Bronchial epithelial cell (primary cell): ENCODE data around the gene ACTR3. TPM values are rescaled to one million over a fixed set of nuclear protein-coding genes. Genes with fewer than 3 reads are reported as not detected.
A peak's percentile ranks its signal among the peaks of the same experiment; 100 is the strongest.

Experiments
- DNase-seq: peaks from one replicate; pipeline ENCODE4 v3.0.0-alpha.2; 2010; ENCODE audit warnings: low read depth
- FAIRE-seq: peaks from 2 replicates; lab custom pipeline; 2011; peaks lifted over from hg19 to GRCh38; lab: Jason Lieb, UNC
- H3K27me3 ChIP-seq: 2 replicates; pipeline ENCODE4 v1.5.1; 2011; ENCODE audit warnings: low read length; ENCODE audit not compliant: control insufficient read depth, insufficient read depth
- H3K36me3 ChIP-seq: 2 replicates; pipeline ENCODE4 v1.5.1; 2011; ENCODE audit warnings: low read length; ENCODE audit not compliant: control insufficient read depth, insufficient read depth
- H3K4me3 ChIP-seq: 2 replicates; pipeline ENCODE4 v1.5.1; 2011; ENCODE audit warnings: mild to moderate bottlenecking, low read depth, low read length, control low read depth
- total RNA-seq: library from RNA; depleted of rRNA; stranded (reverse); fragments of >200 nt; gene quantifications from 2 replicates; pipeline ENCODE4 v1.2.1, GENCODE V29; 2014
- TF ChIP-seq, protein P1 (sequence below): IDR thresholded peaks from 2 replicates; pipeline ENCODE4 v1.5.1; 2011; ENCODE audit warnings: mild to moderate bottlenecking, moderate library complexity, low read length, control low read depth, inconsistent platforms; ENCODE audit not compliant: insufficient read depth, severe bottlenecking

The ACTR3 gene
- total RNA-seq, 1 donor from 2014 or later: 214 TPM

DNA sequence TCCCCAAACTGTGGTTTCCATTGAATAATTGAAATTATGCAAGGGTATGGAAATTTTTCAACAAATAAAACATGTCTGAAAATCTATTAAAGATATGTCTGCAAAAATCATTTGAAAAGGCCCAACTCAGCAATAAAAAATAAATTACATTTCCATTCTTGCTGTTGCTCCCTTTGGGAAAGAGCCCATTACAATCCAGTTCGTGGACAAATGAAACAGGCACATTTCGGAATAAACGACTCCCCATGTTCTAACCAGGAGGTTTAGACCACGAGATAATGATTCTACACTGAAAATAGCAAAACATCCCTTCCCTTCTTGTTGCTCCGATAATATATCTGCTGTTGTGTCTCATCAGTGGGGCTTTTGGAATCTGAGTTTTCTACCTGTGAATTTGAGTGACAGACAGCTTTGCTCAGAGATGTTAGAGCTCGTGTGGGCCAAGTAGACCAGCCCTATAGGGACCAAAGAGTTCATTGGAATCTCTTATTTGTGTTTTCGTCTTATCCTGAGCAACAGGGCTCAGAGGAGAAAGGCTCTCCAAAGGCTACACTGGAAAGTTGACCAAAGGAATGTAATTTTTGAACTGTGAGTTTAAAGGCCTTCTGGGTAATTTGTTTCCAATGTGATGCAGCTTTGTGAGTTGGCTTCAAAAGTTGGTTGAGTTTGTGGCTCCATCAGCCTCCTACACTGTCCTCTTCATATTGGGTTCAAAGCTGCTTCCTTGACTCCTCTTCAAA lies 119.5 kb downstream of the ACTR3 start:
- H3K36me3 ChIP-seq: no peaks in the 10 kb centered on the region
- TF ChIP-seq, protein P1, sequence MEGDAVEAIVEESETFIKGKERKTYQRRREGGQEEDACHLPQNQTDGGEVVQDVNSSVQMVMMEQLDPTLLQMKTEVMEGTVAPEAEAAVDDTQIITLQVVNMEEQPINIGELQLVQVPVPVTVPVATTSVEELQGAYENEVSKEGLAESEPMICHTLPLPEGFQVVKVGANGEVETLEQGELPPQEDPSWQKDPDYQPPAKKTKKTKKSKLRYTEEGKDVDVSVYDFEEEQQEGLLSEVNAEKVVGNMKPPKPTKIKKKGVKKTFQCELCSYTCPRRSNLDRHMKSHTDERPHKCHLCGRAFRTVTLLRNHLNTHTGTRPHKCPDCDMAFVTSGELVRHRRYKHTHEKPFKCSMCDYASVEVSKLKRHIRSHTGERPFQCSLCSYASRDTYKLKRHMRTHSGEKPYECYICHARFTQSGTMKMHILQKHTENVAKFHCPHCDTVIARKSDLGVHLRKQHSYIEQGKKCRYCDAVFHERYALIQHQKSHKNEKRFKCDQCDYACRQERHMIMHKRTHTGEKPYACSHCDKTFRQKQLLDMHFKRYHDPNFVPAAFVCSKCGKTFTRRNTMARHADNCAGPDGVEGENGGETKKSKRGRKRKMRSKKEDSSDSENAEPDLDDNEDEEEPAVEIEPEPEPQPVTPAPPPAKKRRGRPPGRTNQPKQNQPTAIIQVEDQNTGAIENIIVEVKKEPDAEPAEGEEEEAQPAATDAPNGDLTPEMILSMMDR: no peak
- H3K27me3 ChIP-seq: no peaks in the 10 kb centered on the region
- FAIRE-seq: no peak
- H3K4me3 ChIP-seq: no peak overlapping the region
- DNase-seq: no peak

DNA sequence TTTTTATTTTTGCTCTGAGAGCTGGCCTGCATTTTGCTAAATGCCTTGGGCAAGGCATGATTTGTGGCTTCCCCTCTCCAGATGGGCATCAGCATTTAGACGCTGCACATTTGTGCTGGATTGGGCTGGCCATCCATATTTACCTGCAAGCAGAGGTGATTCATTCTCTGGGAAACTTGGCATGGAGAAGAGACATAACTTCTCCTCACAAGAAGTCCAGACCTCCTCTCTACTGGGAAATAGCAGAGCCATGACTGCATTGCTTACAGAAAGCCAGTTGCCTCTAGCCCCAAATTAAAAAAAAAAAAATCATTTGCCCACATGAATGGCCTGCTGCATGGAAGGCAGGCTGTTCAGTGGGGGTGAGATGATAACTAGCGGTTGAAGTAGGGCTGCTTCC lies 120.1 kb downstream of the ACTR3 start:
- TF ChIP-seq, protein P1: no peak
- FAIRE-seq: no peak
- Histone ChIP-seq H3K36me3 (no peaks in the 10 kb centered on the region), H3K27me3 (no peaks in the 10 kb centered on the region), H3K4me3 (no peak overlapping the region)
- DNase-seq: peak; percentile 64

DNA sequence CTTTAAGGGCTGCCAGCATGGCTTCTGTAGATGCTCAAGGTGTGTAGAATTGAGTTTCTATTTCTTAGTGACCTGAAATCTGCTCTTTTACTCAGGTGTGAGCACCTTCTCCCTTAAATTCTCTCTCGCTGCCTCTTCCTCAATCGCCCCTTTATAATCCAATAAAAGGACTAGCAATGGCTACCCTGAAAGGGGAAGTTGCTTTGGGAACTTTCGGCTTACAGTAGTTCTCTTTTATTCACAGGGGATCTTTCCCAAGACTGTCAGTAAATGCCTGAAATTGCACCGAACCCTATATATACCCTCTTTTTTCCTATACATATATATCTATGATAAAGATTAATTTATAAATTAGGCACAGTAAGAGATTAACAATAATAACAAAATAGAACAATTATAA lies 121.8 kb downstream of the ACTR3 start:
- DNase-seq (no peak), FAIRE-seq (no peak)
- TF ChIP-seq, protein P1: no peak
- Histone ChIP-seq H3K36me3 (no peaks in the 10 kb centered on the region), H3K4me3 (no peak overlapping the region), H3K27me3 (no peaks in the 10 kb centered on the region)

Other genes with a start within 250 kb of the ACTR3 start
- 112 and 130 TPM in 2 replicates for gene SLC35F5, start 133.4 kb upstream of the ACTR3 start, total RNA-seq